SK-N-SH (cell line): Measurements from ENCODE around the gene CCNY. TPM values are rescaled to one million over a fixed set of nuclear protein-coding genes. Genes with fewer than 3 reads are reported as not detected.

Experiments
- CTCF ChIA-PET: fragments of 300-600, 350-600 bp; formaldehyde crosslinking; extraction: SDS; loops from one replicate; lab custom pipeline; 2021; lab: Yijun Ruan, JAX
- POLR2A ChIA-PET: fragments of 350-600 bp; sonication (Branson Sonifier 250); formaldehyde crosslinking; extraction: SDS; loops from one replicate; lab custom pipeline; 2020; ENCODE audit warnings: antibody characterized with exemption, inconsistent platforms; lab: Yijun Ruan, JAX
- DNase-seq: peaks from one replicate; pipeline ENCODE4 v3.0.0; 2012
- H2AFZ ChIP-seq: fragments of 200-600 bp; sonication (generic); 2 replicates; pipeline ENCODE4 v1.8.1; 2016; ENCODE audit warnings: antibody characterized with exemption, mild to moderate bottlenecking, low read depth
- H3F3A ChIP-seq: fragments of 200-600 bp; sonication (generic); replicated peaks from 2 replicates; pipeline ENCODE3; 2016; ENCODE audit warnings: antibody characterized with exemption, mild to moderate bottlenecking; ENCODE audit not compliant: insufficient read depth
- H3K27ac ChIP-seq, 2 experiments: fragments of 200-500 bp in 1 of 2; fragments of 200-600 bp in 1 of 2; sonication (Bioruptor generic) in 1 of 2; sonication (generic), shearing (Covaris generic) in 1 of 2; 2 replicates each; pipeline versions ENCODE4 v1.5.1 to v1.6.1; 2014 to 2016; ENCODE audit warnings: low read depth in 2 of 2, inconsistent platforms in 1 of 2, low read length in 1 of 2, mild to moderate bottlenecking in 1 of 2, mixed read lengths in 1 of 2
- H3K27me3 ChIP-seq: fragments of 200-600 bp; sonication (generic), shearing (Covaris generic); 2 replicates; pipeline ENCODE4 v1.6.1; 2016; ENCODE audit warnings: mixed run types; ENCODE audit not compliant: insufficient read depth
- H3K36me3 ChIP-seq, 2 experiments: fragments of 200-500 bp in 1 of 2; fragments of 200-600 bp in 1 of 2; sonication (Bioruptor generic) in 1 of 2; sonication (generic) in 1 of 2; replicated peaks in 1 of 2; 2 replicates each; pipeline versions ENCODE3 to v1.5.1; 2014 to 2016; ENCODE audit warnings: low read length in 1 of 2, mild to moderate bottlenecking in 1 of 2; ENCODE audit not compliant: insufficient read depth in 2 of 2, control insufficient read depth in 1 of 2
- H3K4me1 ChIP-seq, 2 experiments: fragments of 200-500 bp in 1 of 2; fragments of 200-600 bp in 1 of 2; sonication (Bioruptor generic) in 1 of 2; sonication (generic), shearing (Covaris generic) in 1 of 2; 2 replicates each; pipeline versions ENCODE4 v1.5.1 to v1.6.1; 2014 to 2016; ENCODE audit warnings: low read depth in 1 of 2, low read length in 1 of 2, mixed run types in 1 of 2; ENCODE audit not compliant: insufficient read depth in 2 of 2, control insufficient read depth in 1 of 2
- H3K4me2 ChIP-seq: fragments of 200-600 bp; sonication (generic), shearing (Covaris generic); 2 replicates; pipeline ENCODE4 v1.6.1; 2017; ENCODE audit warnings: mixed run types
- H3K4me3 ChIP-seq, 2 experiments: fragments of 200-500 bp in 1 of 2; fragments of 200-600 bp in 1 of 2; sonication (Bioruptor generic) in 1 of 2; sonication (generic), shearing (Covaris generic) in 1 of 2; 2 replicates each; pipeline versions ENCODE4 v1.5.1 to v1.8.1; 2014 to 2016; ENCODE audit warnings: low read depth in 2 of 2, inconsistent platforms in 1 of 2, low read length in 1 of 2, mild to moderate bottlenecking in 1 of 2, mixed read lengths in 1 of 2, moderate library complexity in 1 of 2
- H3K79me2 ChIP-seq: fragments of 200-600 bp; sonication (generic); 2 replicates; pipeline ENCODE4 v1.8.1; 2017; ENCODE audit warnings: mild to moderate bottlenecking; ENCODE audit not compliant: insufficient read depth
- H3K9ac ChIP-seq: fragments of 200-600 bp; sonication (generic); 2 replicates; pipeline ENCODE4 v1.6.1; 2017; ENCODE audit warnings: mixed run types
- H3K9me2 ChIP-seq: fragments of 200-600 bp; sonication (generic); 2 replicates; pipeline ENCODE4 v1.6.1; 2017; ENCODE audit warnings: mixed run types
- H3K9me3 ChIP-seq: fragments of 200-600 bp; sonication (generic); 2 replicates; pipeline ENCODE4 v1.6.1; 2017; ENCODE audit warnings: mixed run types, mild to moderate bottlenecking, moderate library complexity
- H4K20me1 ChIP-seq: fragments of 200-600 bp; sonication (generic); 2 replicates; pipeline ENCODE4 v1.6.1; 2017; ENCODE audit warnings: mild to moderate bottlenecking, mixed run types; ENCODE audit not compliant: insufficient read depth
- CHD2 ChIP-seq: fragments of 150-350 bp; IDR thresholded peaks from 2 replicates; pipeline ENCODE4 v1.6.1; 2018; ENCODE audit warnings: low read length; ENCODE audit not compliant: partially characterized antibody
- ELF1 ChIP-seq: IDR thresholded peaks from 2 replicates; pipeline ENCODE4 v1.4.0; 2012
- FOSL2 ChIP-seq: IDR thresholded peaks from 2 replicates; pipeline ENCODE4 v1.4.0; 2012; ENCODE audit warnings: low read depth, mild to moderate bottlenecking, moderate library complexity, borderline replicate concordance
- FOXM1 ChIP-seq: IDR thresholded peaks from 2 replicates; pipeline ENCODE4 v1.4.0; 2012; ENCODE audit warnings: low read depth, mild to moderate bottlenecking
- GABPA ChIP-seq: IDR thresholded peaks from 2 replicates; pipeline ENCODE4 v1.4.0; 2012; ENCODE audit warnings: low read depth, mild to moderate bottlenecking
- RAD21 ChIP-seq: IDR thresholded peaks from 2 replicates; pipeline ENCODE4 v1.6.1; 2012; ENCODE audit warnings: mild to moderate bottlenecking, low read length
- RFX5 ChIP-seq: IDR thresholded peaks from 2 replicates; pipeline ENCODE4 v1.6.1; 2012; ENCODE audit warnings: mild to moderate bottlenecking, improper control_type of control experiment, low read length
- SIN3A ChIP-seq: IDR thresholded peaks from 2 replicates; pipeline ENCODE4 v1.6.1; 2012; ENCODE audit warnings: low read depth, mild to moderate bottlenecking, low read length, moderate library complexity, borderline replicate concordance
- SMC3 ChIP-seq: IDR thresholded peaks from 2 replicates; pipeline ENCODE4 v1.6.1; 2012; ENCODE audit warnings: low read depth, low read length, improper control_type of control experiment
- TAF1 ChIP-seq: IDR thresholded peaks from 2 replicates; pipeline ENCODE4 v1.6.1; 2012; ENCODE audit warnings: low read depth, mild to moderate bottlenecking, low read length, moderate library complexity, borderline replicate concordance
- WGBS: methylation state at CpG from one replicate; pipeline ENCODE4 v1.1.6; 2017; ENCODE audit warnings: low lambda C conversion rate; 5-methylcytosine and 5-hydroxymethylcytosine counted together
- polyA plus RNA-seq, 3 experiments: library from polyadenylated mRNA; depleted of rRNA; stranded (reverse); fragments of >200 nt; gene quantifications; 2 replicates each; pipeline ENCODE4 v1.2.3, GENCODE V29; 2012
- TF ChIP-seq, protein P1 (sequence below): IDR thresholded peaks from 2 replicates; pipeline ENCODE4; 2012
- TF ChIP-seq, protein P2 (sequence below): fragments of 150-350 bp; IDR thresholded peaks from 2 replicates; pipeline ENCODE4 v1.6.1; 2017; ENCODE audit warnings: antibody characterized with exemption, low read length, low read depth, borderline replicate concordance
- TF ChIP-seq, protein P3 (sequence below): IDR thresholded peaks from 2 replicates; pipeline ENCODE4 v1.4.0; 2012; ENCODE audit warnings: low read depth, borderline replicate concordance
- TF ChIP-seq, protein P4 (sequence below): fragments of 150-350 bp; IDR thresholded peaks from 2 replicates; pipeline ENCODE4 v1.6.1; 2016; ENCODE audit warnings: mild to moderate bottlenecking, low read depth, low read length

The CCNY gene
- polyA plus RNA-seq, 1 of the 3 experiments (the other 2 are of a cell fraction) = 29.4 TPM

DNA sequence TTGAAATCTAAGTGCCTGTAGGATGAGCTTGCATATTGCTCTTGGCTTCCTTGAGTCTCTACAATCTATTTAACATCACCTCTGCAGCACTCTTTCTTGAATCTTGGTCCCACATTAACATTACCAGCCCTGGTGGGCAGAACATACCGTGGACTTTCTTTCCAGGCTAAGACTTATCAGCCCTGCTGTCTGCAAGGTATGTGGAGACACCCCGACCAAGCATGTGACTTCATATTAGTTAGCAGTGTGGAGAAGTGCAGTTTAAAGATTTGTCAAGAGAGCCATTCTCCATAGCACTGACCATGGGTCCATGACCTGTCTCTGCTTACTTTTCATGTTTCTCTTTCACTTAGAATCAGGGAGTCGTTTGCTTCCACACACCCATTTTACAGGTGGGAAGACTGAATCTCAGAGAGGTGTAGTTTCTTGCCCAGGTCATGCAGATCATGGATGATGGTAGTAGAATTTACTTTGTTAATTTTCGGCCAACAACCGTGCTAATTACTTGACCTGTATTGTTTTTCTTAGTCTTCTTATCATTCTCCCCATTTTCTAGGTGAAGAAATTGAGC, 6.0 kb downstream of the CCNY start:
- Histone ChIP-seq H3K9ac (no peak overlapping the region), H3K9me3 (no peaks in the 10 kb centered on the region), H3K27me3 (no peaks in the 10 kb centered on the region), H2AFZ (no peak overlapping the region), H3K4me2 (no peak overlapping the region), H3K36me3 (no peaks in the 10 kb centered on the region), H3K27ac (no peak overlapping the region), H3K79me2 (peaks cover 100% of the 10 kb centered on the region), H3K4me1 (peaks cover 19 to 24% of the 10 kb centered on the region in 2 experiments; a peak in 3 of 4 replicates), H3K9me2 (no peaks in the 10 kb centered on the region), H3F3A (no peaks in the 10 kb centered on the region), H3K4me3 (no peak overlapping the region), H4K20me1 (peaks cover 97% of the 10 kb centered on the region)
- TF ChIP-seq, protein P1, sequence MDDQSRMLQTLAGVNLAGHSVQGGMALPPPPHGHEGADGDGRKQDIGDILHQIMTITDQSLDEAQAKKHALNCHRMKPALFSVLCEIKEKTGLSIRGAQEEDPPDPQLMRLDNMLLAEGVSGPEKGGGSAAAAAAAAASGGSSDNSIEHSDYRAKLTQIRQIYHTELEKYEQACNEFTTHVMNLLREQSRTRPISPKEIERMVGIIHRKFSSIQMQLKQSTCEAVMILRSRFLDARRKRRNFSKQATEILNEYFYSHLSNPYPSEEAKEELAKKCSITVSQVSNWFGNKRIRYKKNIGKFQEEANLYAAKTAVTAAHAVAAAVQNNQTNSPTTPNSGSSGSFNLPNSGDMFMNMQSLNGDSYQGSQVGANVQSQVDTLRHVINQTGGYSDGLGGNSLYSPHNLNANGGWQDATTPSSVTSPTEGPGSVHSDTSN = no peak
- TF ChIP-seq CHD2 (no peak), RAD21 (no peak), SIN3A (no peak), GABPA (no peak)
- TF ChIP-seq, protein P2, sequence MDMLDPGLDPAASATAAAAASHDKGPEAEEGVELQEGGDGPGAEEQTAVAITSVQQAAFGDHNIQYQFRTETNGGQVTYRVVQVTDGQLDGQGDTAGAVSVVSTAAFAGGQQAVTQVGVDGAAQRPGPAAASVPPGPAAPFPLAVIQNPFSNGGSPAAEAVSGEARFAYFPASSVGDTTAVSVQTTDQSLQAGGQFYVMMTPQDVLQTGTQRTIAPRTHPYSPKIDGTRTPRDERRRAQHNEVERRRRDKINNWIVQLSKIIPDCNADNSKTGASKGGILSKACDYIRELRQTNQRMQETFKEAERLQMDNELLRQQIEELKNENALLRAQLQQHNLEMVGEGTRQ = no peak
- ChIA-PET POLR2A (no interaction called here), CTCF (interaction anchor here (0.8 to 0.9 kb wide), 2 partner anchors 14 to 102 kb away, joined by 3 read pairs; no protein-coding TSS in a partner anchor)
- WGBS = 87% methylated on average over 5 of the region's 5 CpGs
- no peak for DNase-seq

DNA sequence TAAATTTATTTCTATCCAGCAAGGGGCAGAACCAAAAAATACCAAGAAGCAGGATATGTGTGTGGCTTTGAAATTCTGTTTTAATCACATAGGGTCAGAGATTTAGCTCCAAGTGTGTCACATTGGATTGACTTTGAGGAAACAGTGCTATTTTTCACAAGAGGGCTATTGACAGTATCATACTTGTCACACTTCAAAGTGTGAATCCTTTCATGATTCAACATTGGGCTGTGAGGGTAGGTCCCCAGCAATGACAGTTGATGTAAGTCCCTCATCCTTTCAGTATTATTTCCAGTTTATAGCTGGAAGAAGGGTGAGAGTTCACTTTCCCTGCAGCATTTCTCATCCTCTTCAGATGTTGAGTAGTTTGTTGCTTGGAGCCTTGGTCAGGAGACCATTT, 7.4 kb downstream of the CCNY start:
- ChIA-PET CTCF (interaction anchor here (0.7 to 1.3 kb wide), 2 partner anchors 13 to 51 kb away, joined by 4 read pairs; no protein-coding TSS in a partner anchor), POLR2A (no interaction called here)
- no peak for DNase-seq
- Histone ChIP-seq H4K20me1 (peaks cover 97% of the 10 kb centered on the region), H3F3A (no peaks in the 10 kb centered on the region), H3K79me2 (peaks cover 100% of the 10 kb centered on the region), H3K36me3 (no peaks in the 10 kb centered on the region), H3K9me2 (no peaks in the 10 kb centered on the region), H3K4me3 (no peak overlapping the region), H3K4me2 (no peak overlapping the region), H3K4me1 (peaks cover 16 to 21% of the 10 kb centered on the region in 2 experiments; a peak in 3 of 4 replicates), H2AFZ (no peak overlapping the region), H3K27me3 (no peaks in the 10 kb centered on the region), H3K9me3 (no peaks in the 10 kb centered on the region), H3K9ac (no peak overlapping the region), H3K27ac (no peak overlapping the region)
- TF ChIP-seq, protein P3, sequence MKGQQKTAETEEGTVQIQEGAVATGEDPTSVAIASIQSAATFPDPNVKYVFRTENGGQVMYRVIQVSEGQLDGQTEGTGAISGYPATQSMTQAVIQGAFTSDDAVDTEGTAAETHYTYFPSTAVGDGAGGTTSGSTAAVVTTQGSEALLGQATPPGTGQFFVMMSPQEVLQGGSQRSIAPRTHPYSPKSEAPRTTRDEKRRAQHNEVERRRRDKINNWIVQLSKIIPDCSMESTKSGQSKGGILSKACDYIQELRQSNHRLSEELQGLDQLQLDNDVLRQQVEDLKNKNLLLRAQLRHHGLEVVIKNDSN = no peak
- TF ChIP-seq GABPA (no peak), SMC3 (no peak), ELF1 (no peak), TAF1 (no peak), FOSL2 (no peak), RFX5 (no peak), FOXM1 (no peak)
- TF ChIP-seq, protein P4, sequence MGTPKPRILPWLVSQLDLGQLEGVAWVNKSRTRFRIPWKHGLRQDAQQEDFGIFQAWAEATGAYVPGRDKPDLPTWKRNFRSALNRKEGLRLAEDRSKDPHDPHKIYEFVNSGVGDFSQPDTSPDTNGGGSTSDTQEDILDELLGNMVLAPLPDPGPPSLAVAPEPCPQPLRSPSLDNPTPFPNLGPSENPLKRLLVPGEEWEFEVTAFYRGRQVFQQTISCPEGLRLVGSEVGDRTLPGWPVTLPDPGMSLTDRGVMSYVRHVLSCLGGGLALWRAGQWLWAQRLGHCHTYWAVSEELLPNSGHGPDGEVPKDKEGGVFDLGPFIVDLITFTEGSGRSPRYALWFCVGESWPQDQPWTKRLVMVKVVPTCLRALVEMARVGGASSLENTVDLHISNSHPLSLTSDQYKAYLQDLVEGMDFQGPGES = no peak
